Measurements from ENCODE around the gene ACSF2. TPM values are rescaled to one million over a fixed set of nuclear protein-coding genes. Genes with fewer than 3 reads are reported as not detected.
A peak's percentile ranks its signal among the peaks of the same experiment; 100 is the strongest.

ACSF2 gene
- total and polyA plus RNA-seq, 2 of the 13 experiments (the other 11 are each of a cell fraction or from before 2014, with no cell fraction given), result 87.3 to 109 TPM

DNA sequence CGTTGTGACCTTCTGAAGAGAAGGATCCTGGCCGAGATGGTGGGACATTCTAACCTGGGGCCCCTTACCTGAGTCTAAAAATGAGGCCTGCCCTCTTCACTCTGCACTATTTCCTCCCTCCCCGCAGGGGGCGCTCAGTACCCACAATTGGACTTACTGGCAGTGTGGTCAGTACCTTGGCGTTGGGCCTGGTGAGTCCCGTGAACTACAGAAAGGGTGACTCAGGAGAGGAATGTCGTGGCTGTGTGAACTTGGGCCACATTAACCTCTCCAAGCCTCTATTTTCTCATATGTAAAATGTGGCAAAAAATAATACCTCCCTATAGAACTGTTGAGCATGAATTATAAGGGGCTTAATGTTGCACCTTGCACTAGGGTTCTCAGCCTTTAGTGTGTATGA is 56.5 kb downstream of the ACSF2 start (continued):
- TF ChIP-seq, protein P1, sequence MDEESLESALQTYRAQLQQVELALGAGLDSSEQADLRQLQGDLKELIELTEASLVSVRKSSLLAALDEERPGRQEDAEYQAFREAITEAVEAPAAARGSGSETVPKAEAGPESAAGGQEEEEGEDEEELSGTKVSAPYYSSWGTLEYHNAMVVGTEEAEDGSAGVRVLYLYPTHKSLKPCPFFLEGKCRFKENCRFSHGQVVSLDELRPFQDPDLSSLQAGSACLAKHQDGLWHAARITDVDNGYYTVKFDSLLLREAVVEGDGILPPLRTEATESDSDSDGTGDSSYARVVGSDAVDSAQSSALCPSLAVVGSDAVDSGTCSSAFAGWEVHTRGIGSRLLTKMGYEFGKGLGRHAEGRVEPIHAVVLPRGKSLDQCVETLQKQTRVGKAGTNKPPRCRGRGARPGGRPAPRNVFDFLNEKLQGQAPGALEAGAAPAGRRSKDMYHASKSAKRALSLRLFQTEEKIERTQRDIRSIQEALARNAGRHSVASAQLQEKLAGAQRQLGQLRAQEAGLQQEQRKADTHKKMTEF (CRISPR knock-in tag; IDR thresholded peaks at IDR 0.05), result peak; percentile 79
- TF ChIP-seq, protein P2, sequence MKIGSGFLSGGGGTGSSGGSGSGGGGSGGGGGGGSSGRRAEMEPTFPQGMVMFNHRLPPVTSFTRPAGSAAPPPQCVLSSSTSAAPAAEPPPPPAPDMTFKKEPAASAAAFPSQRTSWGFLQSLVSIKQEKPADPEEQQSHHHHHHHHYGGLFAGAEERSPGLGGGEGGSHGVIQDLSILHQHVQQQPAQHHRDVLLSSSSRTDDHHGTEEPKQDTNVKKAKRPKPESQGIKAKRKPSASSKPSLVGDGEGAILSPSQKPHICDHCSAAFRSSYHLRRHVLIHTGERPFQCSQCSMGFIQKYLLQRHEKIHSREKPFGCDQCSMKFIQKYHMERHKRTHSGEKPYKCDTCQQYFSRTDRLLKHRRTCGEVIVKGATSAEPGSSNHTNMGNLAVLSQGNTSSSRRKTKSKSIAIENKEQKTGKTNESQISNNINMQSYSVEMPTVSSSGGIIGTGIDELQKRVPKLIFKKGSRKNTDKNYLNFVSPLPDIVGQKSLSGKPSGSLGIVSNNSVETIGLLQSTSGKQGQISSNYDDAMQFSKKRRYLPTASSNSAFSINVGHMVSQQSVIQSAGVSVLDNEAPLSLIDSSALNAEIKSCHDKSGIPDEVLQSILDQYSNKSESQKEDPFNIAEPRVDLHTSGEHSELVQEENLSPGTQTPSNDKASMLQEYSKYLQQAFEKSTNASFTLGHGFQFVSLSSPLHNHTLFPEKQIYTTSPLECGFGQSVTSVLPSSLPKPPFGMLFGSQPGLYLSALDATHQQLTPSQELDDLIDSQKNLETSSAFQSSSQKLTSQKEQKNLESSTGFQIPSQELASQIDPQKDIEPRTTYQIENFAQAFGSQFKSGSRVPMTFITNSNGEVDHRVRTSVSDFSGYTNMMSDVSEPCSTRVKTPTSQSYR (CRISPR knock-in tag; IDR thresholded peaks at IDR 0.05; ENCODE audit: borderline replicate concordance), result no peak; the same call in 1 of the 2 replicates
- TF ChIP-seq ZBTB7B (CRISPR knock-in tag; IDR thresholded peaks at IDR 0.05), result no peak; the same call in 1 of the 2 replicates
- TF ChIP-seq, protein P3, sequence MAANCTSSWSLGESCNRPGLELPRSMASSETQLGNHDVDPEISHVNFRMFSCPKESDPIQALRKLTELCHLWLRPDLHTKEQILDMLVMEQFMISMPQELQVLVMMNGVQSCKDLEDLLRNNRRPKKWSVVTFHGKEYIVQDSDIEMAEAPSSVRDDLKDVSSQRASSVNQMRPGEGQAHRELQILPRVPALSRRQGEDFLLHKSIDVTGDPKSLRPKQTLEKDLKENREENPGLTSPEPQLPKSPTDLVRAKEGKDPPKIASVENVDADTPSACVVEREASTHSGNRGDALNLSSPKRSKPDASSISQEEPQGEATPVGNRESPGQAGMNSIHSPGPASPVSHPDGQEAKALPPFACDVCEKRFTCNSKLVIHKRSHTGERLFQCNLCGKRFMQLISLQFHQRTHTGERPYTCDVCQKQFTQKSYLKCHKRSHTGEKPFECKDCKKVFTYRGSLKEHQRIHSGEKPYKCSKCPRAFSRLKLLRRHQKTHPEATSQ (CRISPR knock-in tag; IDR thresholded peaks at IDR 0.05; ENCODE audit: borderline replicate concordance), result no peak

DNA sequence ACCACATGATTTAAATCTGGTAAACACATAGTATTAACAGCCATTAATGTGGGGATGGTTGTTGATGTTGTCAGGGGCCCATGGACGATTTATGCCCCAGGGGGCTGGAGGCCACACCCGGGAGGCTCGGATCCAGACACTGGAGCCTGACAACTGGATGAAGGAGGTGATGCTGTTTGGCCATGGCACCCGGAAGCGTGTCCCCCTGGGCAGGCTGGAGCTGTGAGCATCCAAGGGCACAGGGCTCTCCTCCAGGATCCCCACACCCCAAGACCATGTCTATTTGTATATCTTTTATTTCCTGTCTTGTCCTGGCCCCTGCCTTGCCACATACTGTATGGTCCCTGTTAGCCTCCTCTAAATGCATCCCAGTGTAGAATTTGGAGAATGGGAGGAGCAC is 57.2 kb downstream of the ACSF2 start:
- POLR2A ChIA-PET, result interaction anchor here (0.7 to 1.1 kb wide), 3 partner anchors 59 to 86 kb away, joined by 3 to 5 read pairs (median 3); partner anchors contain the start of gene LRRC59
- no peak overlapping the region for H3K27ac ChIP-seq (ENCODE audit: extremely low read length, insufficient read depth, low read length)
- in situ Hi-C loops (cut with HindIII; ENCODE audit: extremely low pct_ligation_motif_present, low pct_unique_long_range_greater_than_20kb), result loop anchor here (5.0 kb wide), 2 partner anchors 144 to 214 kb away; no protein-coding TSS in a partner anchor

More for the DNA sequence above, 57.2 kb downstream of the ACSF2 start:
- no peak overlapping the region for H3K4me3 ChIP-seq (replicated peaks in 1 of 3; ENCODE audit: insufficient read depth in 1 of 3, low read depth in 2 of 3, low read length in 3 of 3)
- H3K9ac ChIP-seq (ENCODE audit: insufficient read depth, low read depth, low read length), result no peak overlapping the region
- DNase-seq (ENCODE audit: low spot score), result no peak
- FAIRE-seq, result no peak
- peaks cover 3% of the 10 kb centered on the region for H3K79me2 ChIP-seq (ENCODE audit: insufficient read depth, low read length)
- H3K4me1 ChIP-seq (ENCODE audit: insufficient read depth, low read length), result peaks cover 20% of the 10 kb centered on the region
- no peaks in the 10 kb centered on the region for H3K27me3 ChIP-seq (ENCODE audit: control insufficient read depth in 1 of 2, insufficient read depth in 2 of 2, low read length in 2 of 2)
- peaks cover 4% of the 10 kb centered on the region; the same call in 1 of the 2 replicates for H4K20me1 ChIP-seq (ENCODE audit: insufficient read depth, low read length)
- BruUV-seq (replicated peaks), result no TSS peak
- intact Hi-C loops (cut with micrococcal nuclease; ENCODE audit: unreplicated experiment), result no loop called here
- peaks cover 9 to 19% of the 10 kb centered on the region in 2 experiments; a peak in 4 of 5 replicates for H3K36me3 ChIP-seq (replicated peaks in 1 of 2; ENCODE audit: control insufficient read depth in 1 of 2, insufficient read depth in 2 of 2, low read length in 2 of 2)
- ATAC-seq, result no peak
- TF ChIP-seq ZNF530 (CRISPR knock-in tag; IDR thresholded peaks at IDR 0.05; ENCODE audit: low read depth), result no peak
- 90% methylated on average over 2 of the region's 5 CpGs for WGBS (ENCODE audit: low lambda C conversion rate)
- no peak overlapping the region for H2AFZ ChIP-seq (ENCODE audit: low read length)
- CTCF ChIA-PET (ENCODE audit: low intra/inter-chr PET ratio, low total read pairs), result interaction anchor here (1.3 to 2.8 kb wide), 5 partner anchors 18 to 145 kb away, joined by 4 to 16 read pairs (median 7); partner anchors contain the start of gene LRRC59
- no peaks in the 10 kb centered on the region for H3K9me3 ChIP-seq (ENCODE audit: low read length)
- no peak overlapping the region for H3K4me2 ChIP-seq (ENCODE audit: low read depth, low read length)

Data from HepG2 (cell line).